Motor neuron (in vitro differentiated cells): Measurements from ENCODE around the gene SLC38A9. TPM values are rescaled to one million over a fixed set of nuclear protein-coding genes. Genes with fewer than 3 reads are reported as not detected.
"Not testable (repeated sequence)": the region's sequence is repeated elsewhere in the genome, so short reads cannot be mapped to it uniquely, and the experiment has no call there.

Experiments
- ATAC-seq, 8 experiments: fragments of 200-7000 bp; cut with Tn5 transposase; replicated peaks in 6 of 8; 2 replicates each; pipeline ENCODE4 v1.8.0; 2021; ENCODE audit warnings: mild to moderate bottlenecking in 8 of 8, moderate library complexity in 8 of 8
- H3K27ac ChIP-seq, 2 donors: fragments of 250-450 bp; sonication (Bioruptor Pico); 2 replicates each; pipeline ENCODE4 v1.9.0; 2021; ENCODE audit warnings: antibody characterized with exemption in 2 of 2, mild to moderate bottlenecking in 2 of 2, moderate library complexity in 1 of 2
- H3K4me1 ChIP-seq, 2 donors: fragments of 250-450 bp; sonication (Bioruptor Pico); replicated peaks in 1 of 2; 2 replicates each; pipeline ENCODE4 v1.6.1; 2021; ENCODE audit warnings: antibody characterized with exemption in 2 of 2, mild to moderate bottlenecking in 2 of 2, moderate library complexity in 1 of 2
- H3K4me3 ChIP-seq, 5 donors: fragments of 250-450 bp; sonication (Bioruptor Pico); 2 replicates each; pipeline ENCODE4 v1.9.0; 2021; ENCODE audit warnings: antibody characterized with exemption in 5 of 5, mild to moderate bottlenecking in 5 of 5, moderate library complexity in 4 of 5
- WGBS, 10 experiments: fragments of 450-650 bp; shearing (Covaris generic); methylation state at CpG; one replicate each; pipeline ENCODE4 v1.0.0; 2022; 5-methylcytosine and 5-hydroxymethylcytosine counted together
- in situ Hi-C, 9 experiments: fragments of 400-800 bp; cut with MboI; loops; one replicate each; pipeline ENCODE4 v1.15.0; 2021; ENCODE audit warnings: low sequenced_read_pairs in 9 of 9, low pct_unique_long_range_greater_than_20kb in 2 of 9; ENCODE audit not compliant: unreplicated experiment in 9 of 9
- total RNA-seq, 8 experiments: library from RNA; unstranded; fragments of 300-600 nt; gene quantifications; 2 replicates each; pipeline versions ENCODE4 v1.2.3 to v1.2.4, GENCODE V29; 2022

The SLC38A9 gene
- total RNA-seq, 8 experiments from 2014 or later: 16.5 to 28.6 (median 21.0) TPM

DNA sequence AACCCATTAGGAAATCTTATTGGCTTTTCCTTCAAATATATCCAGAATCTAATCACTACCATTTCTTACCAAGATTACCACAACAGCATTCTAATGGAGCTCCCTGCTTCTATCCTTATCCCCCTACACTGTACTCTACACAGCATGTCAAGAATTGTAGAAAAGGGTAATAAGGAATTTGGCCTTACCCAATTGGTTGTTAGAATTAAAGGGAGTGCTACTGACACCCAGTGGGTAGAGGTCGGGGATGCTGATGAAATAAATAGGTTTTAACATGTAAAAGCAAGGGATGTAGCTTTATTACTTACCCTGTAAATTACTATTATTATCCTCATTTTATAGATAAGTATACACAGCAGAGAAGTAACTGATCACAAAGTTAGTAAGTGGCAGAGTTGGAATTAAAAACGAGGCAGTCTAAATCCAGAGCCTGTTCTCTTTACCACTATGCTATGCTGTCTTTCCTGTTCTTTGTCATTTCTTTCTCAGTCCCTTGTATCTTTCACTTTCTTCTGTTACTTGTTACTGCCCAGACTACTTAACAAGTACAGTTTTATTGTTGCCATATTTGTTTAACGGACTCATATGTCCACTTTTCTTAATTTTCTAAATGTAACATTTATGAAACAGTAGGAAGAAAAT lies 10.5 kb downstream of the SLC38A9 start:
- in situ Hi-C loops: loop anchor here in 1 of 9 experiments (25.0 kb wide), 1 partner anchor 211 kb away; no protein-coding TSS in a partner anchor
- no peak for ATAC-seq
- WGBS, 10 experiments: 76 to 100% (median 90%) methylated on average over 1 to 3 of the region's 3 CpGs

GRCh38 chr5:55700745-55701144 lies 11.4 kb downstream of the SLC38A9 start:
- in situ Hi-C loops: loop anchor here in 1 of 9 experiments (25.0 kb wide), 1 partner anchor 212 kb away; no protein-coding TSS in a partner anchor
- WGBS, 10 experiments: 70 to 100% (median 86%) methylated on average over 1 to 2 of the region's 2 CpGs; no CpG with 5 or more reads in 1 of the 10 experiments
- no peak overlapping the region for H3K4me3 ChIP-seq
- ATAC-seq: no peak
- H3K27ac ChIP-seq: no peak overlapping the region
- no peaks in the 10 kb centered on the region for H3K4me1 ChIP-seq

More for the DNA sequence above, 10.5 kb downstream of the SLC38A9 start:
- no peak overlapping the region for H3K27ac ChIP-seq
- H3K4me1 ChIP-seq: no peaks in the 10 kb centered on the region
- no peak overlapping the region for H3K4me3 ChIP-seq

GRCh38 chr5:55699041-55699688 lies 13.0 kb downstream of the SLC38A9 start:
- no peak overlapping the region for H3K27ac ChIP-seq
- ATAC-seq: no peak
- in situ Hi-C loops: loop anchor here in 3 of 9 experiments (25.0 kb wide), 2 partner anchors 287 to 362 kb away; no protein-coding TSS in a partner anchor
- no peak overlapping the region for H3K4me3 ChIP-seq
- WGBS, 10 experiments: 76 to 100% (median 92%) methylated on average over 1 to 3 of the region's 3 CpGs
- H3K4me1 ChIP-seq: no peaks in the 10 kb centered on the region

DNA sequence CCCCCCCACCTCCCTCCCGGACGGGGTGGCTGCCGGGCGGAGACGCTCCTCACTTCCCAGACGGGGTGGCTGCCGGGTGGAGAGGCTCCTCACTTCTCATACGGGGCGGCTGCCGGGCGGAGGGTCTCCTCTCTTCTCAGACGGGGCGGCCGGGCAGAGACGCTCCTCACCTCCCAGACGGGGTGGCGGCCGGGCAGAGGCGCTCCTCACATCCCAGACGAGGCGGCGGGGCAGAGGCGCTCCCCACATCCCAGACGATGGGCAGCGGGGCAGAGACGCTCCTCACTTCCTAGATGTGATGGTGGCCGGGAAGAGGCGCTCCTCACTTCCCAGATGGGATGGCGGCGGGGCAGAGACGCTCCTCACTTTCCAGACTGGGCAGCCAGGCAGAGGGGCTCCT lies 15.4 kb downstream of the SLC38A9 start:
- not testable (repeated sequence) for ATAC-seq, H3K27ac ChIP-seq, H3K4me3 ChIP-seq, H3K4me1 ChIP-seq
- no CpG with 5 or more reads among the region's 31 CpGs for WGBS, 10 experiments
- in situ Hi-C loops: loop anchor here in 3 of 9 experiments (25.0 kb wide), 2 partner anchors 284 to 359 kb away; no protein-coding TSS in a partner anchor

- no peak overlapping the region for H3K27ac ChIP-seq
- H3K4me1 ChIP-seq: no peaks in the 10 kb centered on the region
- ATAC-seq: peak in 3 of 8 experiments; percentile 18 to 59 (median 25)
- WGBS, 10 experiments: 0 to 40% (median 30%) methylated on average over 1 to 2 of the region's 3 CpGs; no CpG with 5 or more reads in 3 of the 10 experiments
- in situ Hi-C loops: loop anchor here in 3 of 9 experiments (25.0 kb wide), 2 partner anchors 282 to 357 kb away; no protein-coding TSS in a partner anchor
- no peak overlapping the region for H3K4me3 ChIP-seq
These were observed 17.8 kb downstream of the SLC38A9 start for GRCh38 chr5:55694152-55694830.

GRCh38 chr5:55692509-55692908 lies 19.6 kb downstream of the SLC38A9 start:
- Histone ChIP-seq H3K4me3 (no peak overlapping the region), H3K27ac (no peak overlapping the region), H3K4me1 (no peaks in the 10 kb centered on the region)
- WGBS, 10 experiments: 0 to 87% (median 50%) methylated on average over 1 of the region's 1 CpG; no CpG with 5 or more reads in 3 of the 10 experiments
- ATAC-seq: no peak
- in situ Hi-C loops: loop anchor here in 3 of 9 experiments (25.0 kb wide), 2 partner anchors 280 to 355 kb away; no protein-coding TSS in a partner anchor

- H3K27ac ChIP-seq: no peak overlapping the region
- H3K4me1 ChIP-seq: no peaks in the 10 kb centered on the region
- in situ Hi-C loops: loop anchor here in 3 of 9 experiments (25.0 kb wide), 2 partner anchors 280 to 355 kb away; no protein-coding TSS in a partner anchor
- no peak for ATAC-seq
- 50 to 100% (median 85%) methylated on average over 1 to 2 of the region's 2 CpGs; no CpG with 5 or more reads in 1 of the 10 experiments for WGBS, 10 experiments
- H3K4me3 ChIP-seq: no peak overlapping the region
These were observed 20.1 kb downstream of the SLC38A9 start for GRCh38 chr5:55692106-55692417.

GRCh38 chr5:55691265-55692105 lies 20.6 kb downstream of the SLC38A9 start:
- no peak overlapping the region for H3K4me3 ChIP-seq
- no peak overlapping the region for H3K27ac ChIP-seq
- 0 to 100% (median 62%) methylated on average over 1 to 2 of the region's 2 CpGs; no CpG with 5 or more reads in 2 of the 10 experiments for WGBS, 10 experiments
- in situ Hi-C loops: loop anchor here in 3 of 9 experiments (25.0 kb wide), 2 partner anchors 279 to 354 kb away; no protein-coding TSS in a partner anchor
- H3K4me1 ChIP-seq: no peaks in the 10 kb centered on the region
- peak in 4 of 8 experiments; percentile 41 to 85 (median 78) for ATAC-seq

DNA sequence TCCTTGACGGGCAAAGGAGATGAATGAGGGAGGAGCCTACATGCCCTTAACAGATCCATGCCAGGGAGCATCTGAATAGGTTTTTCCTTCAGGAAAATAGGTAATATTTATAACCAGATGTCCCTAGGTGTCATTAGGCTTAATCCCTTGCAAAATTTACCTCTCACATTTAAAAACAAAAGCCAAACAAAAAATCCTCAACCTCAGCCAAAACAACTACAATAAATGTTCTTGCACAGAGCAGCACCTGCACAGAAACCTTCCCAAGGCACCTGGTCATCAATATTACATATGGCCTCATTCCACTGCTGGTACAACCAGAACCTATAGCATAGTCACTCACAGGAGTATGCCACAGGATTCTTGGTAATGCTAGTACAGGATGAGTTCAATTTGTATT lies 30.1 kb downstream of the SLC38A9 start:
- in situ Hi-C loops: loop anchor here in 3 of 9 experiments (25.0 kb wide), 2 partner anchors 270 to 345 kb away; no protein-coding TSS in a partner anchor
- WGBS, 10 experiments: 50 to 100% (median 81%) methylated on average over 1 of the region's 1 CpG; no CpG with 5 or more reads in 6 of the 10 experiments
- ATAC-seq: no peak
- no peak overlapping the region for H3K27ac ChIP-seq
- H3K4me3 ChIP-seq: no peak overlapping the region
- no peaks in the 10 kb centered on the region for H3K4me1 ChIP-seq

GRCh38 chr5:55681301-55681700 lies 30.8 kb downstream of the SLC38A9 start:
- 57 to 100% (median 100%) methylated on average over 1 of the region's 1 CpG; no CpG with 5 or more reads in 5 of the 10 experiments for WGBS, 10 experiments
- Histone ChIP-seq H3K4me1 (no peaks in the 10 kb centered on the region), H3K27ac (no peak overlapping the region), H3K4me3 (no peak overlapping the region)
- in situ Hi-C loops: loop anchor here in 3 of 9 experiments (25.0 kb wide), 2 partner anchors 269 to 344 kb away; no protein-coding TSS in a partner anchor
- no peak for ATAC-seq

DNA sequence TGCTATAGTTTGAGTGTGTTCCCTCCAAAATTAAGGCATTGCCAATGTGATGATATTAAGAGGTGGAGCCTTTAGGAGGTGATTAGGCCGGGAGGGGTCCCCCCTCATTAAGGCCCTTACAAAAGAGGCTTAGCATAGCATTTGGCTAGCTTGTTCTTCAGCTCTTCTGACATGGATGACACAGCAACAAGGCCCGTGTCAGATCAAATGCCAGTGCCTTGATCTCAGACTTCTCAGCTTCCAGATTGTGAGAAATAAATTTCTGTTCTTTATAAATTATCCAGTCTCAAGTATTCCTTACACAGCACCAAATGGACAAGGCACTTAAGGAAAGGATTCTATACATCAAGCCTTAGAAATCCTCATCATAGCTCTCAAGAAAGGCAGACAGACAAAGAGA lies 31.8 kb downstream of the SLC38A9 start:
- Histone ChIP-seq H3K4me1 (no peaks in the 10 kb centered on the region), H3K27ac (no peak overlapping the region), H3K4me3 (no peak overlapping the region)
- ATAC-seq: peak in 1 of 8 experiments; percentile 68
- WGBS, 10 experiments: 0 to 80% (median 45%) methylated on average over 1 to 2 of the region's 2 CpGs; no CpG with 5 or more reads in 3 of the 10 experiments
- in situ Hi-C loops: loop anchor here in 3 of 9 experiments (25.0 kb wide), 2 partner anchors 268 to 343 kb away; no protein-coding TSS in a partner anchor

DNA sequence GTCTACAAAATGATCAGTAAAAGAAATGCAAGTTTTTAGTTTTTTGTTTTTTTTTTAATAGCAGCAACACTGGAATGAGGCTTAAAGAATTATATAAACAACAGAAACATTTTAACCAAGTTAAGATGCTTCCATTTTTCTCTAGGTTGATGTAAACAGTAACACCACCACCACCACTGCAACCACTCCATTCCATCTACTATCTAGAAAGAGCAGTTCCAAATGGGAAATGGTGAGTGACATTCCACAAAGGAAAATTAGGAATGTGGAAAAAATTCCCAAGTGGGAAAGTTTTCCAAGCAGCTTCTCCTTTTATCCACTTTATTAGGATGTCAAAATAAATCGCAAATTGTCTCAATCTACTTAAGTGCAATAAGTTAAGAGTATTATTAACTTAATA lies 32.6 kb downstream of the SLC38A9 start:
- in situ Hi-C loops: loop anchor here in 3 of 9 experiments (25.0 kb wide), 2 partner anchors 267 to 342 kb away; no protein-coding TSS in a partner anchor
- WGBS, 10 experiments: 0 to 47% (median 15%) methylated on average over 1 of the region's 1 CpG; no CpG with 5 or more reads in 2 of the 10 experiments
- Histone ChIP-seq H3K4me1 (no peaks in the 10 kb centered on the region), H3K27ac (no peak overlapping the region), H3K4me3 (no peak overlapping the region)
- ATAC-seq: no peak
